Heart right ventricle (tissue), 16 donors: ENCODE data around the gene SNRPD3. TPM values are rescaled to one million over a fixed set of nuclear protein-coding genes. Genes with fewer than 3 reads are reported as not detected.

ENCODE experiments used
- ATAC-seq, 8 donors: fragments of 200-7000 bp; cut with Tn5 transposase; one replicate each; pipeline ENCODE4 v1.9.1; 2020; ENCODE audit warnings: mild to moderate bottlenecking in 8 of 8, moderate library complexity in 8 of 8, moderate number of reproducible peaks in 1 of 8
- DNase-seq, 2 donors: peaks; one replicate each; pipeline ENCODE4 v3.0.0-alpha.2; 2020
- H3K27ac ChIP-seq, 10 donors: fragments of 200-600 bp; sonication (generic) in 2 of 10; one replicate each; pipeline versions ENCODE4 v1.5.0 to v1.8.0; 2020 to 2022; ENCODE audit warnings: mild to moderate bottlenecking in 3 of 10
- H3K27me3 ChIP-seq, 7 donors: fragments of 200-600 bp; one replicate each; pipeline ENCODE4 v1.8.0; 2021 to 2022; ENCODE audit warnings: mild to moderate bottlenecking in 2 of 7
- H3K36me3 ChIP-seq, 9 donors: fragments of 200-600 bp; sonication (generic) in 1 of 9; one replicate each; pipeline versions ENCODE4 v1.5.0 to v1.8.0; 2020 to 2022; ENCODE audit warnings: mild to moderate bottlenecking in 2 of 9
- H3K4me1 ChIP-seq, 9 donors: fragments of 200-600 bp; sonication (generic) in 1 of 9; one replicate each; pipeline versions ENCODE4 v1.5.0 to v1.8.0; 2020 to 2022; ENCODE audit warnings: mild to moderate bottlenecking in 4 of 9
- H3K4me3 ChIP-seq, 10 donors: fragments of 200-600 bp; sonication (generic) in 2 of 10; one replicate each; pipeline versions ENCODE4 v1.5.0 to v1.8.0; 2020 to 2022; ENCODE audit warnings: mild to moderate bottlenecking in 7 of 10, moderate library complexity in 2 of 10
- H3K9me3 ChIP-seq, 11 donors: fragments of 200-600 bp in 10 of 11; sonication (generic) in 2 of 11; one replicate each; pipeline versions ENCODE4 v1.5.0 to v1.8.0; 2013 to 2022; ENCODE audit warnings: mild to moderate bottlenecking in 2 of 11, control low read depth in 1 of 11, moderate library complexity in 1 of 11
- CTCF ChIP-seq, 9 donors: fragments of 200-600 bp; sonication (generic) in 2 of 9; IDR thresholded peaks; one replicate each; pipeline versions ENCODE4 v1.5.0 to v1.8.0; 2021 to 2022; ENCODE audit warnings: antibody characterized with exemption in 9 of 9, mild to moderate bottlenecking in 5 of 9, moderate library complexity in 1 of 9
- WGBS, 2 donors: extraction: QIAGEN DNeasy Blood & Tissue Kit; methylation state at CpG; one replicate each; pipeline ENCODE4 v1.1.7; 2013; ENCODE audit warnings: inconsistent platforms in 1 of 2; 5-methylcytosine and 5-hydroxymethylcytosine counted together
- intact Hi-C, 10 donors: fragments of 100-400 bp; cut with DNase I; formaldehyde crosslinking; loops; one replicate each; pipeline versions ENCODE4 v1.11.1 to v1.14.2; 2022
- polyA plus RNA-seq, 2 donors: library from polyadenylated mRNA; stranded (reverse); fragments of 200-250 nt; gene quantifications; one replicate each; pipeline ENCODE4 v1.2.3, GENCODE V29; 2013
- total RNA-seq, 10 donors: library from RNA; stranded (reverse); fragmentation: NEBNext Ultra II Directional in 3 of 10; extraction: Animal tissue kit (Norgen Biotek cat#: 25700) in 3 of 10; gene quantifications; one replicate each; pipeline versions ENCODE4 v1.2.1 to v1.2.4, GENCODE V29; 2021 to 2023
- donor health status: Arrhythmogenic right ventricular cardiomyopathy.
- donor health status: ischemic (EF 13 %, LVEDD 7.1; RV severe dilation, severe dysfunction).
- donor health status: healthy with polysubstance abuse.
- donor health status: DM: no; HTN: yes; CAD: no.
- donor health status: DM: no; HTN: no; CAD: no.
- donor health status: ischemic (EF 25% LVEDD 6.9; RV normal size, moderate dysfunction).
- donor health status: ischemic (EF 25% LVEDD 5.7; RV mildly dilated, moderate dysfunction).
- donor health status: healthy.
- donor health status: DM: yes; HTN: yes; CAD: no.
- donor health status: Ischemic cardiomyopathy.
- donor health status: ischemic (EF 35%, LVEDD 5.7; RV mildly dilated, moderate dysfunction).
- donor health status: nonischemic (EF 11% LVEDD 7.7; RV severe dilation, severe dysfunction).
- donor health status: DM: yes; HTN: yes; CAD: no.
- donor health status: PGD.
- donor health status: ischemic (EF 29% LVEDD 5.4; RV normal size, mild dysfunction).
- donor health status: nonischemic (EF 23%, LVEDD 6.1; RV moderate dilation, normal function).

Gene SNRPD3
- total and polyA plus RNA-seq, 12 donors = 47.3 to 127 (median 74.0) TPM

- Histone ChIP-seq H3K4me1 (peaks cover 9 to 49% (median 33%) of the 10 kb centered on the region in 9 donors), H3K27ac (peak overlapping the region in 5 of 10 donors; percentile 6 to 56 (median 40)), H3K4me3 (no peak overlapping the region), H3K9me3 (no peaks in the 10 kb centered on the region), H3K36me3 (no peaks in the 10 kb centered on the region), H3K27me3 (no peaks in the 10 kb centered on the region)
- DNase-seq (no peak), ATAC-seq (peak in 7 of 8 donors; percentile 67 to 86 (median 80))
- 23 to 32% methylated on average over 10 of the region's 10 CpGs for WGBS, 2 donors
- no peak for TF ChIP-seq CTCF (IDR thresholded peaks at IDR 0.05)
- intact Hi-C loops = loop anchor here in 1 of 10 donors (10.0 kb wide), 1 partner anchor 246 kb away; no protein-coding TSS in a partner anchor
These were observed 44.9 kb upstream of the SNRPD3 start for GRCh38 chr22:24510637-24511625.

GRCh38 chr22:24512043-24512442, 43.8 kb upstream of the SNRPD3 start:
- H3K4me1 ChIP-seq = peaks cover 9 to 46% (median 32%) of the 10 kb centered on the region in 9 donors
- no peaks in the 10 kb centered on the region for H3K36me3 ChIP-seq
- WGBS, 2 donors = 57 to 60% methylated on average over 3 of the region's 3 CpGs
- H3K27ac ChIP-seq = peak overlapping the region in 1 of 10 donors; percentile 36
- no peak overlapping the region for H3K4me3 ChIP-seq
- H3K27me3 ChIP-seq = no peaks in the 10 kb centered on the region
- DNase-seq (no peak), ATAC-seq (peak in 1 of 8 donors; percentile 51)
- TF ChIP-seq CTCF (IDR thresholded peaks at IDR 0.05) = no peak
- H3K9me3 ChIP-seq = no peaks in the 10 kb centered on the region
- intact Hi-C loops = loop anchor here in 1 of 10 donors (10.0 kb wide), 1 partner anchor 247 kb away; no protein-coding TSS in a partner anchor

- Histone ChIP-seq H3K9me3 (no peaks in the 10 kb centered on the region), H3K27ac (no peak overlapping the region), H3K27me3 (no peaks in the 10 kb centered on the region), H3K4me3 (no peak overlapping the region), H3K4me1 (peaks cover 9 to 40% (median 25%) of the 10 kb centered on the region in 9 donors), H3K36me3 (no peaks in the 10 kb centered on the region)
- intact Hi-C loops = loop anchor here in 1 of 10 donors (10.0 kb wide), 1 partner anchor 249 kb away; no protein-coding TSS in a partner anchor
- no peak for TF ChIP-seq CTCF (IDR thresholded peaks at IDR 0.05)
- no peak for DNase-seq
- 94 to 95% methylated on average over 9 of the region's 9 CpGs for whole genome bisulfite sequencing, 2 donors
- no peak for ATAC-seq
These were observed 42.2 kb upstream of the SNRPD3 start for GRCh38 chr22:24513378-24514240.
